ENCODE results near the gene FMNL1.

- TF ChIP-seq YY1 (IDR thresholded peaks at IDR 0.05; ENCODE audit: insufficient read depth, insufficient read length) = no peak
- no peak for TF ChIP-seq SUZ12 (IDR thresholded peaks at IDR 0.05; ENCODE audit: extremely low read depth, insufficient read depth, insufficient read length)
Measured at GRCh38 chr17:45289301-45290268, 67.9 kb downstream of the FMNL1 start.
